Lower leg skin (tissue), 4 donors: ENCODE measurements around the gene COL6A2. TPM values are rescaled to one million over a fixed set of nuclear protein-coding genes. Genes with fewer than 3 reads are reported as not detected.

Source experiments
- DNase-seq, 2 donors: peaks; one replicate each; pipeline ENCODE4 v3.0.0-alpha.2; 2019; ENCODE audit warnings: low spot score in 2 of 2
- H3K4me3 ChIP-seq: fragments of 200-600 bp; sonication (generic); 2 replicates; pipeline ENCODE4 v1.5.1; 2017; ENCODE audit warnings: mild to moderate bottlenecking, low read depth; ENCODE audit not compliant: poor library complexity, severe bottlenecking
- CTCF ChIP-seq, 3 donors: fragments of 450-650 bp; IDR thresholded peaks; one replicate each; pipeline ENCODE4 v1.5.1; 2016; ENCODE audit warnings: antibody characterized with exemption in 3 of 3, mild to moderate bottlenecking in 3 of 3, moderate library complexity in 2 of 3
- POLR2A ChIP-seq, 2 donors: fragments of 450-650 bp; IDR thresholded peaks; one replicate each; pipeline ENCODE4 v1.6.1; 2016 to 2017; ENCODE audit warnings: antibody characterized with exemption in 2 of 2, mild to moderate bottlenecking in 1 of 2, moderate library complexity in 1 of 2
- WGBS, 2 donors: methylation state at CpG; one replicate each; pipeline ENCODE4 v1.1.5; 2018; 5-methylcytosine and 5-hydroxymethylcytosine counted together
- intact Hi-C: fragments of 100-400 bp; cut with DNase I; formaldehyde crosslinking; loops from one replicate; pipeline ENCODE4 v1.15.0; 2023; ENCODE audit warnings: low total_unique reads
- total RNA-seq, 4 donors: library from RNA; depleted of rRNA; stranded (reverse); fragments of >200 nt; gene quantifications; one replicate each; pipeline ENCODE4 v1.1.0, GENCODE V29; 2016

Gene COL6A2
- total RNA-seq, 4 donors from 2014 or later, result 137 to 543 (median 164) TPM

DNA sequence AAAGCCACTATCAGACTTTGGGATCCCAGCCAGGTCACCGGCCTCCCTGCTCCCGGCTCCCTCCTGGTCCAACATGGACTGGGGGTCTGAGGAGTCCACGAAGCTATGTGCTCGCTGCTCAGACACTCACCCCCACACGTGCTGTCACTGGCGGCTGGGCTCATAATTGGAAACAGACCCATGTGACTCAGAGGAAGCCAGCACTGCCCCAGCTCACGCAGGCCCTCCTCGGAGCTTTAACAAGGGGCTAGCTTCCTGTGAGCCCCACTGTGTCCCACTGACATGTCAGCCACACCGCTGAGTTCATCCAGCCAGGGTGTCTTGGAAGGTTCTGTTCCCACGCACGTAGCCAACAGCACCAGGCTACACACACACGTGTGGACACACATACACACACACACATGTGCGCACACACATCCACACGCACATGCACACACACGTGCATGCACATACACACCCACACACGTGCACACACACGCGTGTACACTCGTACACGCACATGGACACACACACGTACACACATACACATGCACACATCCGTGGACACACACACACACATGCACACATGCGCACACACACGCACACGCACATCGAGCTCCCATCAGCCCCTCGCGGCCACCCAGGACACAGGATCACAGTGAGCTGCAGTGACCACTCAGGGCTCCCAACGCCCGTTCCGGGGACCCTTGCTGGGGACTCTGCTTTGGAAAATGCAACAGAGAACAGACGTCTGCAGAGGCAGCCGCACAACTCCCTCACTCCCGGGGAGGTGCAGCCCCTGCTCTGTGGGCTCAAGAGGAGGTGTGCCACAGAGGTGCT is 18.4 kb upstream of the COL6A2 start:
- DNase-seq, result peak; percentile 40 to 93
- TF ChIP-seq CTCF (IDR thresholded peaks at IDR 0.05) (no peak), POLR2A (IDR thresholded peaks at IDR 0.05) (no peak)
- WGBS, 2 donors, result 72 to 78% methylated on average over 30 to 34 of the region's 34 CpGs
- intact Hi-C loops, result no loop called here
- no peak overlapping the region for H3K4me3 ChIP-seq

DNA sequence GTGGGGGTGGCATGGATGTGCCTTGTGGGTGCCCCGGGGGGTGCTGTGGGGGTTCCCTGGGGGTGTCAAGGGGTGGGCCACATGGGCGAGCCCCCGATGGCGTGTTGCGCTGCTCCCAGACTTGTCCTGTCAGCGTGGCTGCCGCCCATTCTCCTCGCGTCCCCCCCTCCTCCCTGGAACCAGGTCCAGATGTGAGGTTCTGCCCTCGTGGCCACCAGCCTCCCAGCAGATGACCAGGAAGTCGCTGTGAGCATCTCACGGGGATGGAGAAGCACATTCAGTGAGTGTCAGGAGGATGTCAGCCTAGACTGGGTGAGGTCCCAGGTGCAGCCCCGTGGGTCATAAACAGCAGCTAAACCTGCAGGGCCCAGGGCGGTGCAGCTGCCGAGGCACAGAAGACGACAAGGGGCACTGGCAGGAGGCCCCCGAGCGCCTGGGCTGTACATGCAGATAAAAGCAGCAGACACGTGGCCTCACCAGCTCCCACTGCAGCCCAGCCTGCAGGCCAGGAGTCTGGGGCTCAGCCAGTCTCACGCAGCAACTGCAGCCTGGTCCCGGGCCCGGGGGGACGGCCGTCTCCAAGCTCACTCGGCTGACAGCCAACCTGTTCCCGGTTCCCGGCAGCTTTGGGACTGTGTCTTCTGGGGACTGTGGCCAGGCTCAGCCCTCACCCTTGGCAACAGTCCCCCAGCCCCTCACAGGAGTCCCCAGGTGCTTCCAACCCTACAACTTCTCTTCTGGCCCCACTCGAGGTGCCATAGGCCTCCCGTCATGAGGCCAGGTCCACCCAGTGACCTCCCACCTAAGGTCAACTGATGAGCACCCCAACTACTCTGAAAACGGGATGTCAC is 17.5 kb upstream of the COL6A2 start:
- no peak overlapping the region for H3K4me3 ChIP-seq
- DNase-seq, result peak; percentile 32 to 91
- intact Hi-C loops, result no loop called here
- no peak for TF ChIP-seq CTCF (IDR thresholded peaks at IDR 0.05)
- TF ChIP-seq POLR2A (IDR thresholded peaks at IDR 0.05), result no peak
- 44% methylated on average over 16 to 28 of the region's 30 CpGs for WGBS, 2 donors

GRCh38 chr21:46081022-46081861 is 16.7 kb upstream of the COL6A2 start:
- intact Hi-C loops, result no loop called here
- DNase-seq, result peak in 1 of 2 donors; percentile 85
- WGBS, 2 donors, result 75 to 77% methylated on average over 27 to 31 of the region's 39 CpGs
- no peak for TF ChIP-seq POLR2A (IDR thresholded peaks at IDR 0.05)
- TF ChIP-seq CTCF (IDR thresholded peaks at IDR 0.05), result no peak
- no peak overlapping the region for H3K4me3 ChIP-seq

DNA sequence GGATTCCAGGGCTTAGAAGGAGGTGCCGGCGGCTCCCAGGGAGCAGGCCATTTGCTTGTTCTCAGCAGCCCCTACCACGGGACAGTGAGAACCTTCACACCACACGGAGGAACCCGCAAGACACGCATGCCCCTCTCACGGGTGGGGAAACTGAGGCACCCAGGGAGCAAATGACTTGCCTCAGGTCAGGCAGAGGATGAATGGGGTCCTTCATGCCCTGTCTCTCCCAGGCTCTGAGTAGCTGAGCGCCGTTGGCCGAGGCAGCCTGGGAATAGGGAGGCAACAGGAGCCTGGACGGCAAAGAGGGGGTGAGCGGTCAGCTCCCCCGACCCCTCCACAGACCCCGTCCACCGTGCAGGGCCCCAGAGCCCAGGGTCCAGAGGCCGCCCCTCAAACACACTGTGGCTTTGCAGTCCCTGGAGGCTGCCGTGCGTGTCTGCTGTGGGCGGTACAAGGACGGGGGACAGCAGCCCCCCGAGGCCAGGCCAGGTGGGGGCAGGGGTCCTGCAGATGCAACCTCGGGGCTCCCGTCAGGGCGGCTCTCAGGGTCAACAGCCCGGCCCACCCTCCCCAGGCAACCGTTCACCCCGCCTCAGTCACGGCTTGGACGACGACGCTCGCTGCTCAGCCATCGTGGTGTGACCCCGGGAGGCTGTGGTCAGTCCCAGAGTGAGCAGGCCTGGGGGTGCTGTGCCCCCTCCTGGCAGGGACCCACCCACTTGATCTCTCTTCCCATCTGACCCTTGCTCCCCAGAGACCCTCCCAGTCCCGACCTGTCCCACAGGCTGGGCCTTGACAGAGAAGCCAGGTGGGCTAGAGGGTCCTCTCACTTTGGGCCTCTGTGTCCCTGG is 15.8 kb upstream of the COL6A2 start:
- intact Hi-C loops, result no loop called here
- DNase-seq, result peak; percentile 14 to 84
- WGBS, 2 donors, result 78 to 81% methylated on average over 18 to 19 of the region's 35 CpGs
- TF ChIP-seq POLR2A (IDR thresholded peaks at IDR 0.05) (no peak), CTCF (IDR thresholded peaks at IDR 0.05) (no peak)
- no peak overlapping the region for H3K4me3 ChIP-seq

GRCh38 chr21:46082713-46082962 is 15.3 kb upstream of the COL6A2 start:
- 83 to 85% methylated on average over 4 of the region's 5 CpGs for WGBS, 2 donors
- intact Hi-C loops, result no loop called here
- H3K4me3 ChIP-seq, result no peak overlapping the region
- DNase-seq, result no peak
- no peak for TF ChIP-seq POLR2A (IDR thresholded peaks at IDR 0.05)
- TF ChIP-seq CTCF (IDR thresholded peaks at IDR 0.05), result no peak
